KMS-11 (cell line): ENCODE measurements around the gene THRA.
"Not testable (repeated sequence)": the region's sequence is repeated elsewhere in the genome, so short reads cannot be mapped to it uniquely, and the experiment has no call there.

Experiments used
- H2AFZ ChIP-seq: fragments of 200-600 bp; sonication (generic); 2 replicates; pipeline ENCODE4 v1.6.1; 2016; ENCODE audit warnings: antibody characterized with exemption, mixed run types, low read depth
- H3K27ac ChIP-seq: fragments of 200-600 bp; sonication (generic); 2 replicates; pipeline ENCODE4 v1.6.1; 2016; ENCODE audit warnings: mild to moderate bottlenecking, mixed run types
- H3K27me3 ChIP-seq: fragments of 200-600 bp; sonication (generic); 2 replicates; pipeline ENCODE4 v1.6.1; 2017; ENCODE audit warnings: mild to moderate bottlenecking, low read depth, mixed run types, moderate library complexity; ENCODE audit not compliant: insufficient read depth
- H3K36me3 ChIP-seq: fragments of 200-600 bp; sonication (generic); 2 replicates; pipeline ENCODE4 v1.6.1; 2017; ENCODE audit warnings: mild to moderate bottlenecking, mixed run types; ENCODE audit not compliant: insufficient read depth
- H3K4me1 ChIP-seq: fragments of 200-600 bp; sonication (generic); 2 replicates; pipeline ENCODE4 v1.6.1; 2016; ENCODE audit warnings: mild to moderate bottlenecking, low read depth, mixed run types; ENCODE audit not compliant: poor library complexity, severe bottlenecking
- H3K4me2 ChIP-seq: fragments of 200-600 bp; sonication (generic); 2 replicates; pipeline ENCODE4 v1.7.0; 2016; ENCODE audit warnings: mild to moderate bottlenecking, mixed run types
- H3K4me3 ChIP-seq: fragments of 200-600 bp; sonication (generic); IDR thresholded peaks from 2 replicates; pipeline ENCODE4 v1.6.1; 2017; ENCODE audit warnings: low read depth, low read length, mixed read lengths; ENCODE audit not compliant: insufficient read depth
- H3K79me2 ChIP-seq: fragments of 200-600 bp; sonication (generic); 2 replicates; pipeline ENCODE4 v1.6.1; 2016; ENCODE audit warnings: low read depth, mixed run types; ENCODE audit not compliant: insufficient read depth
- H3K9ac ChIP-seq: fragments of 200-600 bp; sonication (generic); 2 replicates; pipeline ENCODE4 v1.6.1; 2016; ENCODE audit warnings: mild to moderate bottlenecking, mixed run types
- H4K20me1 ChIP-seq: fragments of 200-600 bp; sonication (generic); 2 replicates; pipeline ENCODE4 v1.6.1; 2016; ENCODE audit warnings: mild to moderate bottlenecking, mixed run types; ENCODE audit not compliant: insufficient read depth
- CTCF ChIP-seq: fragments of 200-600 bp; sonication (generic); conservative IDR thresholded peaks from 2 replicates; pipeline ENCODE4 v1.6.1; 2017; ENCODE audit warnings: low read depth, mild to moderate bottlenecking, antibody characterized with exemption, low read length, moderate library complexity, mixed read lengths

THRA gene

GRCh38 chr17:40130352-40131042, 67.7 kb downstream of the THRA start:
- TF ChIP-seq CTCF: no peak
- H3K79me2 ChIP-seq: peaks cover 44% of the 10 kb centered on the region
- no peak overlapping the region for H3K4me2 ChIP-seq
- H3K36me3 ChIP-seq: peaks cover 12% of the 10 kb centered on the region; the same call in 1 of the 2 replicates
- H3K9ac ChIP-seq: no peak overlapping the region
- H4K20me1 ChIP-seq: no peaks in the 10 kb centered on the region
- H3K27me3 ChIP-seq: no peaks in the 10 kb centered on the region
- no peak overlapping the region for H3K4me3 ChIP-seq
- H2AFZ ChIP-seq: no peak overlapping the region
- no peak overlapping the region for H3K27ac ChIP-seq
- H3K4me1 ChIP-seq: peaks cover 22% of the 10 kb centered on the region

- peaks cover 3% of the 10 kb centered on the region; the same call in 1 of the 2 replicates for H3K36me3 ChIP-seq
- H2AFZ ChIP-seq: no peak overlapping the region
- H3K9ac ChIP-seq: no peak overlapping the region
- H3K4me2 ChIP-seq: no peak overlapping the region
- H3K27ac ChIP-seq: no peak overlapping the region
- H4K20me1 ChIP-seq: no peaks in the 10 kb centered on the region
- TF ChIP-seq CTCF: no peak
- no peaks in the 10 kb centered on the region for H3K27me3 ChIP-seq
- H3K4me1 ChIP-seq: peaks cover 45% of the 10 kb centered on the region
- no peak overlapping the region for H3K4me3 ChIP-seq
- peaks cover 49% of the 10 kb centered on the region for H3K79me2 ChIP-seq
These were observed 71.4 kb downstream of the THRA start for GRCh38 chr17:40134184-40134583.

DNA sequence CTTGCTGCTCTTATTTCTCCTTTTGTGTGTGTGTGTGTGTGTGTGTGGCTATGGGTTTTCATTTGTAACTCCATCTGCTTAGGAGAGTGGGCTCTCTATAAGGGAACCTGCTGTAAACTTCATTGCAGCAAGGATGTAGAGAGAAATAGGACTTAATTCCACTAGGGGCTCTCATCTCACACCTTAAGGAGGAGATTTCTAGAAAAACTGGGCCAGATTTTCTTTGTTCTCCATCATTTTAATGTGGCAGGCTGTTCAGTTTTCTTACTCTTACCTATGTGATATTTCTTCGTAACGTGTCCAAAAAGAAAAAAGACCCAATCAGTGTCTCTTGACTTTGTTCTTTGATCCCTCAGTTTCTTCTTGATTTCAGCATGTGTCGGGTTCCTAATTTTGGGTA, 73.1 kb downstream of the THRA start:
- Histone ChIP-seq H3K4me1 (peaks cover 41% of the 10 kb centered on the region), H3K27me3 (no peaks in the 10 kb centered on the region), H3K4me3 (no peak overlapping the region), H3K9ac (no peak overlapping the region), H3K36me3 (no peaks in the 10 kb centered on the region; the same call in 1 of the 2 replicates), H4K20me1 (no peaks in the 10 kb centered on the region), H3K4me2 (no peak overlapping the region), H3K27ac (peak overlapping the region; percentile 32; the same call in 1 of the 2 replicates), H3K79me2 (peaks cover 48% of the 10 kb centered on the region), H2AFZ (no peak overlapping the region)
- TF ChIP-seq CTCF: 0 out of 2 replicates have a peak, but pooled peaks have one; percentile 6

- H3K79me2 ChIP-seq: peaks cover 60% of the 10 kb centered on the region
- H3K4me3 ChIP-seq: peak overlapping the region; percentile 80
- TF ChIP-seq CTCF: no peak
- peak overlapping the region; percentile 27 for H2AFZ ChIP-seq
- peak overlapping the region; percentile 90 for H3K9ac ChIP-seq
- H3K27ac ChIP-seq: peak overlapping the region; percentile 74
- H3K27me3 ChIP-seq: no peaks in the 10 kb centered on the region
- H3K4me2 ChIP-seq: peak overlapping the region; percentile 59
- H3K36me3 ChIP-seq: no peaks in the 10 kb centered on the region
- H4K20me1 ChIP-seq: no peaks in the 10 kb centered on the region
- peaks cover 51% of the 10 kb centered on the region for H3K4me1 ChIP-seq
These were observed 76.8 kb downstream of the THRA start for GRCh38 chr17:40139566-40140058.

- H3K4me2 ChIP-seq, H3K4me3 ChIP-seq, H2AFZ ChIP-seq, H3K27ac ChIP-seq, H3K27me3 ChIP-seq, H3K36me3 ChIP-seq, H3K9ac ChIP-seq, H4K20me1 ChIP-seq: not testable (repeated sequence)
- peaks cover 56% of the 10 kb centered on the region for H3K79me2 ChIP-seq
- peaks cover 25% of the 10 kb centered on the region for H3K4me1 ChIP-seq
These were observed 80.4 kb downstream of the THRA start for GRCh38 chr17:40143166-40143565.
